NCI-H2196 treated with DMSO at 0.1 percent for 48 hours (cell line): ENCODE results near the gene SLC22A2.

Experiments
- DNase-seq: peaks from one replicate; lab custom pipeline; 2025; ENCODE audit not compliant: unreplicated experiment; lab: John Stamatoyannopoulos, UW

SLC22A2 gene

GRCh38 chr6:160274871-160275510 is 16.4 kb upstream of the SLC22A2 start:
- DNase-seq: no peak

- DNase-seq: no peak
Observed at GRCh38 chr6:160273750-160274149, 15.1 kb upstream of the SLC22A2 start.

DNA sequence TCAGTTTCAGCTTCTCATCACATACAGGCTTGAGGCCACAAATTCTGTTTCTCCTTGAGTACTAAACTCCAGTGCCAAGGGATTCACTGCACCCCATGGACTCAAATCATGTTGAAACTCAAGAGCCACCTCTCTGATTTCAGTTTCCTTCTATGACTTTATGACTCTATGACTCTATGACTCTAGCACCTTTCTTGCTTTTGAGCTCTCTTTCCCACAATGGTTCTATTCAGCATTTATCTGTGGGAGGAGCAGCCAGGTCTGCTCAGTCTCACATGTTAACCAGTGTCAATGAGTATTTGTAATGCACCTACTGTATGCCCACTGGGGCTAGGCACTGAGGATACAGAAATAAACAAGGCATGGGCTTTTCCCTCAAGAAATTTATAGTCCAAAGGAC is 14.6 kb upstream of the SLC22A2 start:
- no peak for DNase-seq

GRCh38 chr6:160272707-160273106 is 14.1 kb upstream of the SLC22A2 start:
- no peak for DNase-seq

DNA sequence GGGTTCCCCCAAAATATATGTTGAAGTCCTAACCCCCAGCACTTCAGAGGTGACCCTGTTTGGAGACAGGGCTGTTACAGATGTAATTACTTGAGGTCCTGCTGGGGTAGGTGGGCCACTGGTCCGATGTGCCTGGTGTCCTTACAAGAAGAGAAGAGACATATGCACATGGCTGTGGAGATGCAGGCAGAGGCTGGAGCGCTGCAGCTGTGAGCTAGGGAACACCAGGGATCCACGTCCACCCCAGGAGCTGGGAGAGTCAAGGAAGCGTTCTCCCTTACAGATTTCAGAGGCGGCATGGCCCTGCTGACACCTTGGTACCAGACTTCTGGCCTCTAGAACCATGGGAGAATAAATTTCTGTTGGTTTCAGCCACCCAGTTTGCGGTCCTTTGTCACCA is 11.7 kb upstream of the SLC22A2 start:
- no peak for DNase-seq

DNA sequence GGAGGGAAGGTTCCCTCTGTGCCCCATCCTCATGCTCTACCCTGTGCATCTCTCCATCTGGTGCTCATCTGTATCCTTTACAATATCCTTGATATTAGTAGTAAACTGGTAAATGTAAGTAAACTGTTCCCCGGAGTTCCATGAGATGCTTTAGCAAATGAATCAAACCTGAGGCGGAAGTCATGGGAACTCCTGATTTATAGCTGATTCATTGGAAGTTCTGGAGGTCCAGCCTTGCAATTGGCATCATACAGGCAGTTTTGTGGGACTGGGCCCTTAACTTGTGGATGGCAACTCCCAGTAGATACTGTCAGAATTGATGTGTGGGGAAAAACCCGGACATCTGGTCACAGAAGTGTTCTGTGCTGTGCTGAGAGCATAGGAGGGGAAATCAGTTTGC is 11.2 kb upstream of the SLC22A2 start:
- DNase-seq: no peak

DNA sequence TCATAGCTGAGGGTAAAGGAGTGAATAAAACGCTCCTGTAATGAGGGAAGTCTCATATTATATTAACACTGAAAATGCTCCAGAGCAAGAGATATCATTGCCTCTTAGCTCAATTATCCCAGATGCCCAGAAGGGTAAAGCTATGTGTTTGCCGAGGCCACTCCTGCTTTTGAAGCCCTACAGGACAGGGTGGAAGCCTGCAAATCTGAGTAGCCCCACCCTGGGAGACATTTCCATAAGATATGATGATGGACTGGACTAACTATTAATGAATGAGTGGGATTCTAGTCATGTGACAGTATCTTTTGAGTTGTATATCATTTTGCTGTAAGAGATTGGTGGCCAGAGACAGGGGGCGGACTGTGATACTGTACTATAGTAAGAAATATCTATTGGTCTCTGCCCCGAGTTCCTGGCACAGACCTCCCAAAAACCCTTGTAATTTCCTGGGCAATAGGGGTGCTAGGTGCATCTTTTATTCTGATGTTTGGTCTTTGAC is 10.5 kb upstream of the SLC22A2 start:
- no peak for DNase-seq

- DNase-seq: no peak
Observed at GRCh38 chr6:160267102-160267501, 8.5 kb upstream of the SLC22A2 start.

DNA sequence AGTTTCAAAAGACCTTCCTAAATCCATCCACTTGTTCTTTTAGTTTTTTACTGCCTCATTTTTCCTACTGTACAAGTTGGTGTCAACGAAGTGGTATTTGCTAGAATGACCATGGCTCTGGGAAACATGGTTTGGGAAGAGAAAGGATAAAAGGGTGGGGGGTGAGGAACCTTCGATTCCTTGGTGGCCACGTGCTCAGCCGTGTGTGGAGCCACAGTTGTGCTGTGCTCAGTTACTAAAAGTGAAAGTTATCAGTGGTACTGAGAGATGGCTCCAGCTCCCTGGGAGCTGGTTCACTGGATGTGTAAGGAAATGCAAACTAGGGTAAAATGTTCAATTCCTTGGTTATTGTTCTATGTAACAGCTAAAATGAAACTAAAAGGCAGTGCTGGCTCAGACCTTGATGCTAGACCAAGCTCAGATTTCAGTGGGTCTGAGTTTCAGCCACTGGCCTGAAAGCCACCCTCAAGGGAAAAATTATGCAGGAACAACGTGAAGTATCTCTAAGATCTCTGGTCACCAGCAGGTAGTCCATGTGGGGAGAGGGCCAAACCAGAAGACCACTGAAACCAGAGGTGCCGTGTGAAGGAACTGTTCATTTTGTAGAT is 7.4 kb upstream of the SLC22A2 start:
- no peak for DNase-seq

- no peak for DNase-seq
Observed at GRCh38 chr6:160264061-160264612, 5.5 kb upstream of the SLC22A2 start.

DNA sequence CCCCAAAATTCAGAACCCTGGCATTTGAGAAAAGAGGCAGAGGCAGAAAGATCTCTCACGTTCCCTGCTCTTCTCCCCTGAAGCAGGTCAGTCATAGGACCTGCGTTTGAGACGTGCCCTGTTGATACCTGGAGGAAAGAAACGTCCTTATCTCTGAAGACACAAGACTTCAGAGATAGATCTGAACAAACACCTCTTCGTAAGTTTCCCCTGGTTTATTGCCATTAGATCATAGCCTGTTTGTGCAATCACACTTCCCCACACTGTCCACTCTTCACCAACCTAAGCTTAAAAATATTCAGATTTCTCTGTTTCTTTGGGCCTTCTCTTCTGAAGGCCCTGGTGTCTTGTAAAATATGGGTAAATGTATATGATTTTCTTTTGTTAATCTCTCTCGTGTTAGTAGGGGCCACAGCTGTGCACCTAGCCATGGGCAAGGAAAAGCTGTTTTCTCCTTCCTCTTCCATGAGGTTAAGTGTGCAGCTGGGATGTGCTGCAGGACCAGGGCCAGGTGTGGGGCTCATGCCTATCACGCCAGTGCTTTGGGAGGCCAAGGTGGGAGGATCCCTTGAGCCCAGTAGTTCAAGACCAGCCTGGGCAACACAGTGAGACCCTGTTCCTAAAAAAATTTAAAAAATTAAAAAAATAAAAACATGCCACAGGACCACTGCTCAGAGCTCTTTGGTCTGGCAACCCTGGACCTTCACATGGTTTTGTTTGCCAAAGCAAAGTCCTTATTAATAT is 4.7 kb upstream of the SLC22A2 start:
- DNase-seq: no peak

DNA sequence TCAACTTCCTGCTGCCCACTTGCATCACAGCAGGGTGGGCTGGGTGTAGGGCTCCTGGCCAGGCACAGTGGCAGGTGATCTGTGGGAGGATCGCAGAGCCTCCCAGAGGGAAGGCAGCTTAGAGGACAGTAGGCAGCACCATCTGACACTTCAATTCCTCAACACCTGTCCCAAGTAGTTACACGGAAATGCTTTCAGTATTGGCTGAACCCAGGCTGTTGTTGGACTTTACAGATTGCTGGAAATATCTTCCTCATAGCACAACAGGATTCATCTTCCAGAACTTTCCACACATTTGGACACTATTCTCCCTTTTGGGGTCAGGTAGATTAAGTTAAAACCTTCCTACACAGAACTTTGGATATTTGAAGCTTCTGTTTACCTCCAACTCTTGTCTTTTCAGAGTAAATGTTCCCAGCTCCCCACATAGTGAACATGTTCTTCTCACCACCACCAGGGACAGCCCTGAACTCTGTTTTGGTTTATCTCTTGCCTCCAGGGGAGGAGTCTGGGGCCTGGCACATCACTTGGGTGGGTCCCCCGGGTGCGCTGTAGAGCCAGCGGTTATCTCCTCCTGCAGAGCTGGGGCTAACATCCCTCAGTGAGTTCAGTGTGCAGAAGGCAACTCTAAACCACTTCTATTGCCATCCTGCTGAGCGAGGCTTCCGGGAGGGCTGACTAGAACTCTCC is 3.5 kb upstream of the SLC22A2 start:
- no peak for DNase-seq

GRCh38 chr6:160260803-160261450 is 2.3 kb upstream of the SLC22A2 start:
- no peak for DNase-seq

DNA sequence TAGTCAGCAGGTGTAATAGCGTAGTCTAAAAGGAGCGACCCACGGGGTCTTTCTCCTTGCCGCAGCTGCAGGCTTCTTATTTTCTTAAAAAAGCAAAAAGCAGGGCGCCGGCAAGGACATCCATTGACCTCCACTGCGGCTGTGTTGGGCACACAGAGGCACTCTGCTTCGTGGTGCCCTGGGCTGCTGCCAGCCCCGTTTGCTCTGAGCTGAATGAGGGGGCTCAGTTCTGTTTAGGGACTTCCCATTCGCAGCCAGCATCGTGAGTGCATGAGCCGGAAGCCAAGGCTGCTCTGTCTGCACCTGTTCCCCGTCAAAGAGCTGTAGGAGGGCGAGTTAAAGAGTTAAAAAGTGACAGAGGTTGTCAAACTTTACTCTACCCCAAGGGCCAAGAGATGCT is 1.7 kb upstream of the SLC22A2 start:
- no peak for DNase-seq

DNA sequence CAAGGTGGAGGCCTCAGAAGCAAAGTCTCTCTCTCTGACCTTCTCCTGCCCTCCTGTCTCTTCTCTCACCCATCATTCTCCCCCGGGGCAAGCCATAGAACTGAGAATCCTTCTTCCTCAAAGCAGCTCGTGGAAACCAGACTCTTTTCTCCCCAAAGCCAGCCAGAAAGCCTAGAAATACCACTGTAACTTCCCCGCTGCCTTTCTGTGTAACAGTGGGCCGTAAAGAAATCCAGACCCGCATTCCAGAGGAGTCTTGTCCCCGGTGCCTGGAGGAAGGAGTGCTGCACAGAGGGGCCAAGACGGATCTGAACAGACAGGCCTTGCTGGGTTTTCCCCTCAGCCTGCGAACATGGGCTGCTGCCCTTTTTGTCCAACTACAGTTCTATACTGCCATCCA is 977 bp upstream of the SLC22A2 start:
- no peak for DNase-seq

DNA sequence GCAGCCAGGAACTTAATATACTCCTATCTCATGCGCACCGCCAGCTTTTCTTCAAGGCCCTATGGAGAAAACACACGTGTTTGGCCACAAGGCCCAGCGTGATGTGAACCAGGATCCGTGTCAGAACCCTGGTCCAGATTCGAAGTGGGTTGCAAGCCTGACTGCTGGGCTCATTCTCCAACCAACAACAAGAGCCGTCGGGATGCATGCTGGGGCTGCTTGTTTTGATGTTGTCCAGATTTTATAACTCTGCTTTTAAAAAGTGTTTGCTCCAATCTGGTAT is 463 bp upstream of the SLC22A2 start:
- DNase-seq: no peak

GRCh38 chr6:160256445-160256844 is 2.2 kb downstream of the SLC22A2 start:
- no peak for DNase-seq

GRCh38 chr6:160254467-160255312 is 3.9 kb downstream of the SLC22A2 start:
- no peak for DNase-seq

DNA sequence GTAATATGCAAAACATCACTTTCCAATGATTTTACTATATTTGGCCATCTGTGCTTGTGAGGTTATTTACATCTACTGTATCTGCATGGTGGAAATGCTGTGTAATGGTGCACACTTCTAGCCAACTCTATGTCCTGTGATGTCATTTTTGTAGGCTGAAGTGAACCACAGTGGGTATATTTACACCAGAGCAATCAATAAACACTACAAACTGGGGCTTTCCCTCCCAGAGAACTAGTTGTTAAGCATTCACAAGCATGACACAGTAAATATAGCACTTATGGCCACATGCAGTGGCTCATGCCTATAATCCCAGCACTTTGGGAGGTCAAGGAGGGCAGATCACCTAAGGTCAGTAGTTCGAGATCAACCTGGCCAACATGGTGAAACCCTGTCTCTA is 4.9 kb downstream of the SLC22A2 start:
- no peak for DNase-seq

- no peak for DNase-seq
Observed at GRCh38 chr6:160253292-160253691, 5.3 kb downstream of the SLC22A2 start.
